GM12878 (cell line): ENCODE results near the gene CTNNB1. TPM values are rescaled to one million over a fixed set of nuclear protein-coding genes. Genes with fewer than 3 reads are reported as not detected.

Experiments used
- CBFB ChIP-seq: IDR thresholded peaks from 2 replicates; pipeline ENCODE4 v1.6.1; 2016; ENCODE audit warnings: antibody characterized with exemption, low read depth
- ETV6 ChIP-seq, 2 experiments: fragments of 450-650 bp in 1 of 2; IDR thresholded peaks in 1 of 2; conservative IDR thresholded peaks in 1 of 2; 2 replicates each; pipeline ENCODE4 v1.6.1; 2014; ENCODE audit warnings: antibody characterized with exemption in 1 of 2, borderline replicate concordance in 1 of 2, low read depth in 1 of 2, mild to moderate bottlenecking in 1 of 2, moderate library complexity in 1 of 2
- MEF2B ChIP-seq: fragments of 450-650 bp; IDR thresholded peaks from 2 replicates; pipeline ENCODE4 v1.6.1; 2018; ENCODE audit warnings: mild to moderate bottlenecking, moderate library complexity; ENCODE audit not compliant: partially characterized antibody, poor library complexity, severe bottlenecking
- NBN ChIP-seq: fragments of 450-650 bp; IDR thresholded peaks from 2 replicates; pipeline ENCODE4 v1.6.1; 2016
- NRF1 ChIP-seq: conservative IDR thresholded peaks from 2 replicates; pipeline ENCODE4 v1.6.1; 2011; ENCODE audit warnings: mild to moderate bottlenecking, low read depth, low read length, improper control_type of control experiment
- RBBP5 ChIP-seq: fragments of 200-600 bp; sonication (generic); conservative IDR thresholded peaks from 2 replicates; pipeline ENCODE4 v1.6.1; 2016
- RUNX3 ChIP-seq: IDR thresholded peaks from 2 replicates; pipeline ENCODE4 v1.6.1; 2012; ENCODE audit warnings: low read length, inconsistent platforms
- SIX5 ChIP-seq: IDR thresholded peaks from 2 replicates; pipeline ENCODE4 v1.6.1; 2011; ENCODE audit warnings: mild to moderate bottlenecking, low read depth, low read length, moderate library complexity; ENCODE audit not compliant: severe bottlenecking
- STAT3 ChIP-seq: IDR thresholded peaks from 2 replicates; pipeline ENCODE4 v1.6.1; 2011; ENCODE audit warnings: low read depth, low read length, improper control_type of control experiment
- TCF12 ChIP-seq: IDR thresholded peaks from 2 replicates; pipeline ENCODE4 v1.6.1; 2011; ENCODE audit warnings: low read depth, mild to moderate bottlenecking, low read length
- TCF7 ChIP-seq: IDR thresholded peaks from 2 replicates; pipeline ENCODE4 v1.6.1; 2014; ENCODE audit warnings: antibody characterized with exemption, borderline replicate concordance
- polyA plus RNA-seq, 11 experiments: library from polyadenylated mRNA; depleted of rRNA in 4 of 11; unstranded in 6 of 11; stranded (reverse) in 5 of 11; fragments of >200 nt; fragmentation: Nextera tagmentation in 4 of 11; fragmentation: Illumina TruSeq in 1 of 11; extraction: Ambion mirVana in 4 of 11; extraction: Trizol in 1 of 11; gene quantifications; 1 replicate in 1 of 11; 2 replicates in 10 of 11; pipeline versions ENCODE4 v1.2.1 to v1.2.3, GENCODE V29; 2011 to 2016; ENCODE audit warnings: inconsistent platforms in 2 of 11, missing spikeins in 2 of 11, low read depth in 1 of 11
- total RNA-seq, 4 experiments: library from RNA; depleted of rRNA in 3 of 4; stranded (reverse); fragments of >200 nt in 3 of 4; fragmentation: Illumina TruSeq in 1 of 4; extraction: Trizol in 1 of 4; gene quantifications; 2 replicates each; pipeline versions ENCODE4 v1.2.1 to v1.2.3, GENCODE V29; 2013 to 2021
- TF ChIP-seq, protein P1 (sequence below): fragments of 450-650 bp; formaldehyde crosslinking; IDR thresholded peaks from 2 replicates; pipeline ENCODE4 v1.4.0; 2020; ENCODE audit warnings: mild to moderate bottlenecking, moderate library complexity
- TF ChIP-seq, protein P2 (sequence below): IDR thresholded peaks from 2 replicates; pipeline ENCODE4 v1.6.1; 2012; ENCODE audit warnings: low read depth, low read length, improper control_type of control experiment
- TF ChIP-seq, protein P3 (sequence below): IDR thresholded peaks from 2 replicates; pipeline ENCODE4 v1.6.1; 2011; ENCODE audit warnings: low read depth, mild to moderate bottlenecking, low read length, moderate library complexity, borderline replicate concordance; ENCODE audit errors: extremely low read depth
- TF ChIP-seq, protein P4 (sequence below): IDR thresholded peaks from 2 replicates; pipeline ENCODE4 v1.6.1; 2012; ENCODE audit warnings: low read depth, low read length, improper control_type of control experiment
- TF ChIP-seq, protein P5 (sequence below): fragments of 450-650 bp; IDR thresholded peaks from 2 replicates; pipeline ENCODE4 v1.6.1; 2016; ENCODE audit warnings: mild to moderate bottlenecking
- TF ChIP-seq, protein P6 (sequence below): fragments of 450-650 bp; conservative IDR thresholded peaks from 2 replicates; pipeline ENCODE4 v1.6.1; 2017; ENCODE audit warnings: mild to moderate bottlenecking, moderate library complexity
- TF ChIP-seq, protein P7 (sequence below): fragments of 450-650 bp; IDR thresholded peaks from 2 replicates; pipeline ENCODE4 v1.6.1; 2017; ENCODE audit warnings: borderline replicate concordance

CTNNB1 gene
- total and polyA plus RNA-seq, 10 of the 15 experiments (the other 5 are each of a cell fraction or from before 2014, with no cell fraction given), result 30.4 to 217 (median 138) TPM

DNA sequence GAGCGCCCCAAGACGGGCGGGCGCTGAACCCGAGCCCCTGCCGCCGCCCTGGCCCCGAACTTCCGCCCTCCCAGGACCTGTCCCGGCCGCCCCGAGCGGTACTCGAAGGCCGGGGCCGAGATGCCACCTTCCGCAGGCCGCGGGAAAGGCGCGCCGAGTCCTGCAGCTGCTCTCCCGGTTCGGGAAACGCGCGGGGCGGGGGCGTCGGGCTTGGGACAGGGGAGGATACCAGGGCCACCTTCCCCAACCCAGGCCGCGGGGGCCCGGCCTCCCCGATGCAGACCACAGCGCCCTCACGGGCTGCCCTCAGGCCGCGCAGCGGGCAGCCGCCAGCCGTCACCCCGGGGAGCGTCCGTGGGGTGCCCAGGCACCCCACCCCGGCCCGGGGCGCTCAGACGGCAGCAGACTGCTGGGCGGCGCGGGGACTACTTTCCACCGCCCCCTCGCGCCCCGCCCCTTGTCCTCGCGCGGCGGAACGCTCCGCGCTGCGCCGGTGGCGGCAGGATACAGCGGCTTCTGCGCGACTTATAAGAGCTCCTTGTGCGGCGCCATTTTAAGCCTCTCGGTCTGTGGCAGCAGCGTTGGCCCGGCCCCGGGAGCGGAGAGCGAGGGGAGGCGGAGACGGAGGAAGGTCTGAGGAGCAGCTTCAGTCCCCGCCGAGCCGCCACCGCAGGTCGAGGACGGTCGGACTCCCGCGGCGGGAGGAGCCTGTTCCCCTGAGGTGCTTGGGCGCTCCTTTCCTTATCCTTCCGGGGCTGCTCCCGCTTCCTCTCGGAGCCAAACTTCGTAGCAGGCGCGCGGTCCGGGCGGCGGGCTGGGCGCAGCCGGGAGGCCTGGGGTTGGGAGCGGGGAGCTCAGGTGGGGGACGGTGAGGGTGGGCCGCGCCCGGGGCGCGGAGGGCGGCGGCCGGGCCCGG is at the start of gene CTNNB1 (continued):
- TF ChIP-seq, protein P1, sequence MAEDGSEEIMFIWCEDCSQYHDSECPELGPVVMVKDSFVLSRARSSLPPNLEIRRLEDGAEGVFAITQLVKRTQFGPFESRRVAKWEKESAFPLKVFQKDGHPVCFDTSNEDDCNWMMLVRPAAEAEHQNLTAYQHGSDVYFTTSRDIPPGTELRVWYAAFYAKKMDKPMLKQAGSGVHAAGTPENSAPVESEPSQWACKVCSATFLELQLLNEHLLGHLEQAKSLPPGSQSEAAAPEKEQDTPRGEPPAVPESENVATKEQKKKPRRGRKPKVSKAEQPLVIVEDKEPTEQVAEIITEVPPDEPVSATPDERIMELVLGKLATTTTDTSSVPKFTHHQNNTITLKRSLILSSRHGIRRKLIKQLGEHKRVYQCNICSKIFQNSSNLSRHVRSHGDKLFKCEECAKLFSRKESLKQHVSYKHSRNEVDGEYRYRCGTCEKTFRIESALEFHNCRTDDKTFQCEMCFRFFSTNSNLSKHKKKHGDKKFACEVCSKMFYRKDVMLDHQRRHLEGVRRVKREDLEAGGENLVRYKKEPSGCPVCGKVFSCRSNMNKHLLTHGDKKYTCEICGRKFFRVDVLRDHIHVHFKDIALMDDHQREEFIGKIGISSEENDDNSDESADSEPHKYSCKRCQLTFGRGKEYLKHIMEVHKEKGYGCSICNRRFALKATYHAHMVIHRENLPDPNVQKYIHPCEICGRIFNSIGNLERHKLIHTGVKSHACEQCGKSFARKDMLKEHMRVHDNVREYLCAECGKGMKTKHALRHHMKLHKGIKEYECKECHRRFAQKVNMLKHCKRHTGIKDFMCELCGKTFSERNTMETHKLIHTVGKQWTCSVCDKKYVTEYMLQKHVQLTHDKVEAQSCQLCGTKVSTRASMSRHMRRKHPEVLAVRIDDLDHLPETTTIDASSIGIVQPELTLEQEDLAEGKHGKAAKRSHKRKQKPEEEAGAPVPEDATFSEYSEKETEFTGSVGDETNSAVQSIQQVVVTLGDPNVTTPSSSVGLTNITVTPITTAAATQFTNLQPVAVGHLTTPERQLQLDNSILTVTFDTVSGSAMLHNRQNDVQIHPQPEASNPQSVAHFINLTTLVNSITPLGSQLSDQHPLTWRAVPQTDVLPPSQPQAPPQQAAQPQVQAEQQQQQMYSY (CRISPR knock-in tag), result no peak
- TF ChIP-seq, protein P2, sequence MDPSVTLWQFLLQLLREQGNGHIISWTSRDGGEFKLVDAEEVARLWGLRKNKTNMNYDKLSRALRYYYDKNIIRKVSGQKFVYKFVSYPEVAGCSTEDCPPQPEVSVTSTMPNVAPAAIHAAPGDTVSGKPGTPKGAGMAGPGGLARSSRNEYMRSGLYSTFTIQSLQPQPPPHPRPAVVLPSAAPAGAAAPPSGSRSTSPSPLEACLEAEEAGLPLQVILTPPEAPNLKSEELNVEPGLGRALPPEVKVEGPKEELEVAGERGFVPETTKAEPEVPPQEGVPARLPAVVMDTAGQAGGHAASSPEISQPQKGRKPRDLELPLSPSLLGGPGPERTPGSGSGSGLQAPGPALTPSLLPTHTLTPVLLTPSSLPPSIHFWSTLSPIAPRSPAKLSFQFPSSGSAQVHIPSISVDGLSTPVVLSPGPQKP, result peak; percentile 79
- TF ChIP-seq, protein P3, sequence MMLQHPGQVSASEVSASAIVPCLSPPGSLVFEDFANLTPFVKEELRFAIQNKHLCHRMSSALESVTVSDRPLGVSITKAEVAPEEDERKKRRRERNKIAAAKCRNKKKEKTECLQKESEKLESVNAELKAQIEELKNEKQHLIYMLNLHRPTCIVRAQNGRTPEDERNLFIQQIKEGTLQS, result no peak
- TF ChIP-seq TCF12 (0 out of 2 replicates have a peak, but pooled peaks have one; percentile 46), SIX5 (no peak), STAT3 (no peak), TCF7 (peak; percentile 64; the same call in 1 of the 2 replicates), NBN (peak; percentile 85), MEF2B (peak; percentile 64), RBBP5 (no peak), CBFB (peak; percentile 93), RUNX3 (peak; percentile 76), NRF1 (0 out of 2 replicates have a peak, but pooled peaks have one; percentile 4), ETV6 (conservative IDR thresholded peaks at IDR 0.05 in 1 of 2, IDR thresholded peaks at IDR 0.05 in 1 of 2; ENCODE audit: borderline replicate concordance in 1 of 2, low read depth in 1 of 2) (peak in 1 of 2 experiments; percentile 67; a peak in 2 of 4 replicates)
- TF ChIP-seq, protein P4, sequence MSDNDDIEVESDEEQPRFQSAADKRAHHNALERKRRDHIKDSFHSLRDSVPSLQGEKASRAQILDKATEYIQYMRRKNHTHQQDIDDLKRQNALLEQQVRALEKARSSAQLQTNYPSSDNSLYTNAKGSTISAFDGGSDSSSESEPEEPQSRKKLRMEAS, result peak; percentile 86
- TF ChIP-seq, protein P5, sequence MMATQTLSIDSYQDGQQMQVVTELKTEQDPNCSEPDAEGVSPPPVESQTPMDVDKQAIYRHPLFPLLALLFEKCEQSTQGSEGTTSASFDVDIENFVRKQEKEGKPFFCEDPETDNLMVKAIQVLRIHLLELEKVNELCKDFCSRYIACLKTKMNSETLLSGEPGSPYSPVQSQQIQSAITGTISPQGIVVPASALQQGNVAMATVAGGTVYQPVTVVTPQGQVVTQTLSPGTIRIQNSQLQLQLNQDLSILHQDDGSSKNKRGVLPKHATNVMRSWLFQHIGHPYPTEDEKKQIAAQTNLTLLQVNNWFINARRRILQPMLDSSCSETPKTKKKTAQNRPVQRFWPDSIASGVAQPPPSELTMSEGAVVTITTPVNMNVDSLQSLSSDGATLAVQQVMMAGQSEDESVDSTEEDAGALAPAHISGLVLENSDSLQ, result no peak
- TF ChIP-seq, protein P6, sequence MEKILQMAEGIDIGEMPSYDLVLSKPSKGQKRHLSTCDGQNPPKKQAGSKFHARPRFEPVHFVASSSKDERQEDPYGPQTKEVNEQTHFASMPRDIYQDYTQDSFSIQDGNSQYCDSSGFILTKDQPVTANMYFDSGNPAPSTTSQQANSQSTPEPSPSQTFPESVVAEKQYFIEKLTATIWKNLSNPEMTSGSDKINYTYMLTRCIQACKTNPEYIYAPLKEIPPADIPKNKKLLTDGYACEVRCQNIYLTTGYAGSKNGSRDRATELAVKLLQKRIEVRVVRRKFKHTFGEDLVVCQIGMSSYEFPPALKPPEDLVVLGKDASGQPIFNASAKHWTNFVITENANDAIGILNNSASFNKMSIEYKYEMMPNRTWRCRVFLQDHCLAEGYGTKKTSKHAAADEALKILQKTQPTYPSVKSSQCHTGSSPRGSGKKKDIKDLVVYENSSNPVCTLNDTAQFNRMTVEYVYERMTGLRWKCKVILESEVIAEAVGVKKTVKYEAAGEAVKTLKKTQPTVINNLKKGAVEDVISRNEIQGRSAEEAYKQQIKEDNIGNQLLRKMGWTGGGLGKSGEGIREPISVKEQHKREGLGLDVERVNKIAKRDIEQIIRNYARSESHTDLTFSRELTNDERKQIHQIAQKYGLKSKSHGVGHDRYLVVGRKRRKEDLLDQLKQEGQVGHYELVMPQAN, result peak; percentile 83
- TF ChIP-seq, protein P7, sequence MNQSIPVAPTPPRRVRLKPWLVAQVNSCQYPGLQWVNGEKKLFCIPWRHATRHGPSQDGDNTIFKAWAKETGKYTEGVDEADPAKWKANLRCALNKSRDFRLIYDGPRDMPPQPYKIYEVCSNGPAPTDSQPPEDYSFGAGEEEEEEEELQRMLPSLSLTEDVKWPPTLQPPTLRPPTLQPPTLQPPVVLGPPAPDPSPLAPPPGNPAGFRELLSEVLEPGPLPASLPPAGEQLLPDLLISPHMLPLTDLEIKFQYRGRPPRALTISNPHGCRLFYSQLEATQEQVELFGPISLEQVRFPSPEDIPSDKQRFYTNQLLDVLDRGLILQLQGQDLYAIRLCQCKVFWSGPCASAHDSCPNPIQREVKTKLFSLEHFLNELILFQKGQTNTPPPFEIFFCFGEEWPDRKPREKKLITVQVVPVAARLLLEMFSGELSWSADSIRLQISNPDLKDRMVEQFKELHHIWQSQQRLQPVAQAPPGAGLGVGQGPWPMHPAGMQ, result no peak
